GM06990 (cell line): ENCODE measurements around the gene DNAJB9.

Source experiments
- DNase-seq: peaks from one replicate; pipeline ENCODE4 v3.0.0-alpha.2; 2011; ENCODE audit not compliant: insufficient read length; ENCODE audit errors: extremely low read depth
- H3K27me3 ChIP-seq: replicated peaks from 2 replicates; pipeline ENCODE4 v1.6.0; 2011; ENCODE audit warnings: low read length; ENCODE audit not compliant: control insufficient read depth, insufficient read depth
- H3K36me3 ChIP-seq: 2 replicates; pipeline ENCODE4 v1.5.1; 2011; ENCODE audit warnings: low read length; ENCODE audit not compliant: control insufficient read depth, insufficient read depth
- H3K4me3 ChIP-seq: replicated peaks from 2 replicates; pipeline ENCODE4 v1.5.1; 2011; ENCODE audit warnings: low read depth, mild to moderate bottlenecking, control low read depth, low read length
- TF ChIP-seq, protein P1 (sequence below): IDR thresholded peaks from 2 replicates; pipeline ENCODE4 v1.5.1; 2011; ENCODE audit warnings: low read length, control low read depth, mild to moderate bottlenecking, inconsistent platforms; ENCODE audit not compliant: insufficient read depth, poor library complexity, severe bottlenecking

DNAJB9 gene

GRCh38 chr7:108561047-108561619 lies 8.5 kb upstream of the DNAJB9 start:
- TF ChIP-seq, protein P1, sequence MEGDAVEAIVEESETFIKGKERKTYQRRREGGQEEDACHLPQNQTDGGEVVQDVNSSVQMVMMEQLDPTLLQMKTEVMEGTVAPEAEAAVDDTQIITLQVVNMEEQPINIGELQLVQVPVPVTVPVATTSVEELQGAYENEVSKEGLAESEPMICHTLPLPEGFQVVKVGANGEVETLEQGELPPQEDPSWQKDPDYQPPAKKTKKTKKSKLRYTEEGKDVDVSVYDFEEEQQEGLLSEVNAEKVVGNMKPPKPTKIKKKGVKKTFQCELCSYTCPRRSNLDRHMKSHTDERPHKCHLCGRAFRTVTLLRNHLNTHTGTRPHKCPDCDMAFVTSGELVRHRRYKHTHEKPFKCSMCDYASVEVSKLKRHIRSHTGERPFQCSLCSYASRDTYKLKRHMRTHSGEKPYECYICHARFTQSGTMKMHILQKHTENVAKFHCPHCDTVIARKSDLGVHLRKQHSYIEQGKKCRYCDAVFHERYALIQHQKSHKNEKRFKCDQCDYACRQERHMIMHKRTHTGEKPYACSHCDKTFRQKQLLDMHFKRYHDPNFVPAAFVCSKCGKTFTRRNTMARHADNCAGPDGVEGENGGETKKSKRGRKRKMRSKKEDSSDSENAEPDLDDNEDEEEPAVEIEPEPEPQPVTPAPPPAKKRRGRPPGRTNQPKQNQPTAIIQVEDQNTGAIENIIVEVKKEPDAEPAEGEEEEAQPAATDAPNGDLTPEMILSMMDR, result no peak
- no peak for DNase-seq

GRCh38 chr7:108565987-108566386 lies 3.7 kb upstream of the DNAJB9 start:
- no peaks in the 10 kb centered on the region for H3K36me3 ChIP-seq
- DNase-seq, result no peak
- TF ChIP-seq, protein P1, result no peak
- H3K27me3 ChIP-seq, result no peaks in the 10 kb centered on the region
- H3K4me3 ChIP-seq, result no peak overlapping the region

More at GRCh38 chr7:108561047-108561619, 8.5 kb upstream of the DNAJB9 start:
- no peaks in the 10 kb centered on the region for H3K27me3 ChIP-seq
- no peak overlapping the region for H3K4me3 ChIP-seq
- no peaks in the 10 kb centered on the region for H3K36me3 ChIP-seq

DNA sequence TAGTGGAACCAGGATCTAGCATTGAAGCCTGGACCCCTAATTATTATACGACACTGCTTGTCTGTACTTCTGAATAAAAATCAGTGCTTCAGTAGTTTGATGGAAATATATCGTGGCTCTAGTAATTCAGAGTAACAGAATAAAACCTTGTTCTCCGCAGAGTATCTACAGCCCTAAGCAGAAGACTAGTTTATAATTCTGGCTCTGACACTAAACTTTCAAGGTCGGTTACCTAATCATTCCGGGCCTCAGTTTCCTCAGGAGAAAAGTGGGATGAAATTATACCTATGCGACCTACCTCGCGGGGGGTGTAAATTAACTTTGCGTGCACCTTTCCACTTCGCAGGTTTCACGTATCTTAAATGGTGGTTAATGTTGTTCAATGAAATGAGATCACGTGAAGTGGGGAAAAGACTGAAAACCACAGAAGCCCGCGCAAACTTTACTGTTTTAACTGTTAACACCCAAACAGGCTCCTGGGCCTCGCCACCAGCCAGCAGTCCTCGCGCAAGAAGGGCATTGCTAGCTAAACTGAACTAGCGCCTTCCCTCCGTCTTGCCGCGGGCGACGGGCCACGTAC lies 783 bp upstream of the DNAJB9 start:
- Histone ChIP-seq H3K36me3 (no peaks in the 10 kb centered on the region), H3K27me3 (no peaks in the 10 kb centered on the region), H3K4me3 (peak overlapping the region; percentile 89)
- no peak for DNase-seq
- TF ChIP-seq, protein P1, result no peak

DNA sequence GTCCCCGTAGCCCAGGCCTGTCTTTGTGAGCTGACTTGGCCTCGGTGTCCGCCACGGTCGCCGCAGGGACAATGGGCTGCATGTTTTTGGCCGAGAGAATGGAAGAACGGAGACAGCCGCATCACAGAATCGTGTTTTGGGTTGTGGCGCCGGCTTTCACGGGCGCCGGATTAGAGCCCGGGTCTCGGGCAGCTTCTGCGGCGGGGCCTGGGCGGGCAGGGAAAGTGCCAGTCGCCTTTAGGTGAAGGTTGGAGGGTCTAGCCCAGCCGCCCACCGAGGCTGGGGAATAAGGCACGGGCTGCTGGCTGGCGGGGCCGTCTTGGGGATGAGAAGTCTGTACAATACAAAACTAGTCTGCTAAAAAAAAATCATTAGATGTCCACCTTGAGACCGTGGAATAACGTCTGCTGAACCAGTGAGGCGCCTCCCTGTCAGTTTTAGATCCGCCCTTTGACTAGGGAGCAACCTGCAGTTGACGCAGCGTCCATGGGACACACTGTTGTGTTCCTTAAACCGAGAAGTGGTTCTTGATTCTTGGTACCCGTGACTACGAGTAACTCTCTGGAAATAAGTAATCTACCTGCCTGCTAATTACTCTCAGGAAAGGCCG lies 577 bp downstream of the DNAJB9 start:
- no peak for DNase-seq
- TF ChIP-seq, protein P1, result no peak
- Histone ChIP-seq H3K27me3 (no peaks in the 10 kb centered on the region), H3K36me3 (no peaks in the 10 kb centered on the region), H3K4me3 (peak overlapping the region; percentile 99)

- no peak for DNase-seq
- Histone ChIP-seq H3K36me3 (no peaks in the 10 kb centered on the region; the same call in 1 of the 2 replicates), H3K4me3 (no peak overlapping the region), H3K27me3 (no peaks in the 10 kb centered on the region)
- TF ChIP-seq, protein P1, result no peak
Measured at GRCh38 chr7:108572480-108572879, 2.8 kb downstream of the DNAJB9 start.

GRCh38 chr7:108575156-108575555 lies 5.5 kb downstream of the DNAJB9 start:
- TF ChIP-seq, protein P1, result no peak
- DNase-seq, result no peak
- no peak overlapping the region for H3K4me3 ChIP-seq
- H3K36me3 ChIP-seq, result peaks cover 4% of the 10 kb centered on the region
- H3K27me3 ChIP-seq, result no peaks in the 10 kb centered on the region
